ENCODE measurements around the gene FAM3C.
"Not testable (repeated sequence)": the region's sequence is repeated elsewhere in the genome, so short reads cannot be mapped to it uniquely, and the experiment has no call there.

The FAM3C gene

DNA sequence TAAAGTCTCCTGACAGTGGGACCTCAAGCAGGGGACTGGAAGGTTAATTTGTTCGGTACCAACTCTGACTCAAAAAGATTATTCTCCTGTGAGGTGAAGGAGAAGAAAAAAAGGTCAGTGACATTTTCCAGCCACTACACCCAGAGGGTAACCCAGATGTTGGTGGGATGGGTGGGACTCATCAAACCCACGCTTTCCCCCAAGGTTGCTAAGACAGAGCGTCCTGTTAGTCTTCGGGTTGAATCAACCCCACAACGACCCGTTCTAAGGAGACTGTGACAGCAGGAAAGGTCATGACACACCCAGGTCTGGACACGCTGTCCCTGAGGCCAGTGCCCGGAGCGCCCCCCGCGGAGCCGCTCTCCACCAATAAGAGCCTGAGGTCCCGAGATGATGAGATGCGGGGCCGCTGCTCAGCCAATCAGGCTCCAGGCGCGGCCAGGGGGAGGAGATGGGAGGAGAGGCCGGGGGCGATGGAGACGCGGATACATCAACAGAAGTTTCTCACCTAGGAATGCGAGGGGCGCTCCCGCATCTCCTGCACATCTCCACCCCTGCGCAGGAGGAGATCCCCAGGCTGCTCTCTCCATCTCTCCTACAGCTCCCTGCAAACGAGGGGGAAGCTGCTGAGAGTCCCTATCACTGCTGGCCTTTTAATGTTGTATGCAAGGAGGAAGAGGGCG is 67.5 kb downstream of the FAM3C start, which contains the start of gene WNT16:
Gene WNT16, plus strand, starts transcription at position 493 of the 683 bp plus-strand sequence. CDS start 293 bp downstream, outside the sequence.
- Histone ChIP-seq H3K9me3 (ENCODE audit: control insufficient read depth, low read length) (no peaks in the 10 kb centered on the region), H3K27ac (ENCODE audit: insufficient read depth, low read length, poor library complexity, severe bottlenecking) (no peak within 1 kb of the TSS)

DNA sequence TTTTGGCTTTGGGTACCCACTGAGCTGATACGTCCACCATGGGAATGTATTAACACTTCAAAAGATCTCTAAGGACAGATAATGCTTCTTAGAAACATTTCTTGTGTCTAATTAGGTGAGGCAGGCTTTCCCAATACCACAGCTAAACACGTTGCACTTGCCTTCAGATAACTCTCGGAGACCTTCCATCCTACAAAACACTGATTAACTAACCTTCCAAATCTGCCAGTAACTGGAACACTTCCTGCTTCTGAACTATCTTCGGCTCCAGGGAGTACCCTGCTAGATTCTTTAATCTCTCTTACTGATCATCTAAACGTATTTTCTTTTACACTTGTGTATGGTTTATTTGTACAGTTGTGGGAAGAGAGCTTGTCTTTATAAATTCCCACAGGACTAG is 68.4 kb downstream of the FAM3C start:
- Histone ChIP-seq H3K4me1 (ENCODE audit: control insufficient read depth, insufficient read depth, low read length, poor library complexity, severe bottlenecking) (peaks cover 13% of the 10 kb centered on the region), H3K36me3 (ENCODE audit: control insufficient read depth, insufficient read depth, low read length) (no peaks in the 10 kb centered on the region), H3K9me3 (ENCODE audit: control insufficient read depth, low read length) (no peaks in the 10 kb centered on the region), H3K27ac (ENCODE audit: insufficient read depth, low read length, poor library complexity, severe bottlenecking) (no peak overlapping the region), H3K4me3 (ENCODE audit: insufficient read depth, low read depth, low read length, poor library complexity, severe bottlenecking) (no peak overlapping the region), H3K27me3 (replicated peaks; ENCODE audit: control insufficient read depth, insufficient read depth, low read length, poor library complexity, severe bottlenecking) (peaks cover 8% of the 10 kb centered on the region)
- DNase-seq: no peak

More for the DNA sequence above, 67.5 kb downstream of the FAM3C start, which contains the start of gene WNT16:
- Histone ChIP-seq H3K4me3 (ENCODE audit: insufficient read depth, low read depth, low read length, poor library complexity, severe bottlenecking) (no peak within 1 kb of the TSS), H3K27me3 (replicated peaks; ENCODE audit: control insufficient read depth, insufficient read depth, low read length, poor library complexity, severe bottlenecking) (peaks cover 8% of the 10 kb centered on the region), H3K4me1 (ENCODE audit: control insufficient read depth, insufficient read depth, low read length, poor library complexity, severe bottlenecking) (peaks cover 13% of the 10 kb centered on the region), H3K36me3 (ENCODE audit: control insufficient read depth, insufficient read depth, low read length) (no peaks in the 10 kb centered on the region)
- no peak for DNase-seq

DNA sequence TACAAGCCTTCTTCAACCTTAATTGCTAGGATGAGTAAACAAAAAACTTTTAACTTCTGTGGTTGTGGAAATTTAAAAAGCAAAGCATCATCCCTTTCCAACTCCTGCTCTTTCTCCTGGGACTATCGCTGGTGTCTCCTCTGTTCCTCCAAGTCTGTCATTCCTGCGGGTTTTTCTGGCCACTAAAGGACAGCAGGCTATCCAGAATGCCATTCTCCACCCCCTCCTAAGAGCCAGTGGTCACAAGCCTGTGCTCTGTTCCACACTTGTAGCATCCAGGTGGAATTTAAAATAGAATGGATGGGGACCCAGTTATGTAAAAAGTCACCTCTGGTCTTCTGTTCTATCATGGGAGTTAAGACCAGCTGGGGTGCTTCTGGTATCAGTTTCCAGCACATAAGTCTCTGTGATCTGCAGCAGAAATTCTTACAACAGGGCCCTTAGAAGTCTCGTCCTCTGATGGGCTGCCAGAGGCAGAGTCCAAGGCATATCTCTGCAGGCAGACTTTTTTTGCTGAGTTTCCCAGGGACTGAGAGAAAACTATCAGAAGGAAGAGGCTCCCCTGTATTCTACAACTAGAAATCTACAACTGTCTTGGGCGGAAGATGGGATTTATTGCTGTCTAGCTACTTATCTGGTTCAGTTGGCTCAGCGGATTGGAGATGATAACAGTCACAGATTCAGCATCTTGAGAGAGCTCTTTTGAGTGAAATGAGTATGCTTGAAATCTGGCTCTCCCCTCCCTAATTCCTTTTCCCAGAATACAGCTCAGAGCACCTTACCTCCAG is 72.4 kb downstream of the FAM3C start:
- Histone ChIP-seq H3K27ac (ENCODE audit: insufficient read depth, low read length, poor library complexity, severe bottlenecking) (no peak overlapping the region), H3K27me3 (replicated peaks; ENCODE audit: control insufficient read depth, insufficient read depth, low read length, poor library complexity, severe bottlenecking) (peaks cover 8% of the 10 kb centered on the region), H3K4me1 (ENCODE audit: control insufficient read depth, insufficient read depth, low read length, poor library complexity, severe bottlenecking) (no peaks in the 10 kb centered on the region), H3K36me3 (ENCODE audit: control insufficient read depth, insufficient read depth, low read length) (no peaks in the 10 kb centered on the region), H3K9me3 (ENCODE audit: control insufficient read depth, low read length) (no peaks in the 10 kb centered on the region), H3K4me3 (ENCODE audit: insufficient read depth, low read depth, low read length, poor library complexity, severe bottlenecking) (no peak overlapping the region)
- no peak for DNase-seq

DNA sequence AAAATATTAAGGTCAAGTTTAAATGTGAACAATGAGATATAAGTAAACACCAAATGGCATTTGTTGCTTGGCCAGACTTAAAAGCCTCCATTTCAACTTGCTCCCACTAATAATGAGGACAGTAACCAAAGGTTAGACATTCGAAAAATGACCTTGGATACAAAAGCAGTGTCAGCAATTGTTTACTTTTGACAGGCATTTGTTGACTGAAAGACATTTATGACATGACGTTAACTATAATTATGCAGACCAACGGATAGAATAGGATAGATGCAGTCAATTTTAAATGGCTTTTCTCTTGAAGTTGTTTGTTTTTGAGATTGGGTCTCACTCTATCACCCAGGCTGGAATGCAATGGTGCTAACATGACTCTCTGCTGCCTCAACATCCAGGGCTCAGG is 73.6 kb downstream of the FAM3C start:
- no peak overlapping the region for H3K27ac ChIP-seq (ENCODE audit: insufficient read depth, low read length, poor library complexity, severe bottlenecking)
- no peaks in the 10 kb centered on the region for H3K4me1 ChIP-seq (ENCODE audit: control insufficient read depth, insufficient read depth, low read length, poor library complexity, severe bottlenecking)
- no peaks in the 10 kb centered on the region for H3K9me3 ChIP-seq (ENCODE audit: control insufficient read depth, low read length)
- no peak for DNase-seq
- no peak overlapping the region for H3K4me3 ChIP-seq (ENCODE audit: insufficient read depth, low read depth, low read length, poor library complexity, severe bottlenecking)
- H3K36me3 ChIP-seq (ENCODE audit: control insufficient read depth, insufficient read depth, low read length): no peaks in the 10 kb centered on the region
- H3K27me3 ChIP-seq (replicated peaks; ENCODE audit: control insufficient read depth, insufficient read depth, low read length, poor library complexity, severe bottlenecking): peaks cover 3% of the 10 kb centered on the region

DNA sequence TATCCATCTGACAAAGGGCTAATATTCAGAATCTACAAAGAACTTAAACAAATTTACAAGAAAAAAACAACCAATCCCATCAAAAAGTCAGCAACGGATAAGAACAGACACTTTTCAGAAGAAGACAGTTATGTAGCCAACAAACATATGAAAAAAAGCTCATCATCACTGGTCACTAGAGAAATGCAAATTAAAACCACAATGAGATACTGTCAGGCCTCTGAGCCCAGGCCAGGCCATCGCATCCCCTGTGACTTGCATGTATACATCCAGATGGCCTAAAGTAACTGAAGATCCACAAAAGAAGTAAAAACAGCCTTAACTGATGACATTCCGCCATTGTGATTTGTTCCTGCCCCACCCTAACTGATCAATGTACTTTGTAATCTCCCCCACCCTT is 80.9 kb downstream of the FAM3C start:
- not testable (repeated sequence) for H3K27me3 ChIP-seq (replicated peaks; ENCODE audit: control insufficient read depth, insufficient read depth, low read length, poor library complexity, severe bottlenecking); H3K9me3 ChIP-seq (ENCODE audit: control insufficient read depth, low read length); H3K27ac ChIP-seq (ENCODE audit: insufficient read depth, low read length, poor library complexity, severe bottlenecking); DNase-seq; H3K4me3 ChIP-seq (ENCODE audit: insufficient read depth, low read depth, low read length, poor library complexity, severe bottlenecking); H3K36me3 ChIP-seq (ENCODE audit: control insufficient read depth, insufficient read depth, low read length); H3K4me1 ChIP-seq (ENCODE audit: control insufficient read depth, insufficient read depth, low read length, poor library complexity, severe bottlenecking)

DNA sequence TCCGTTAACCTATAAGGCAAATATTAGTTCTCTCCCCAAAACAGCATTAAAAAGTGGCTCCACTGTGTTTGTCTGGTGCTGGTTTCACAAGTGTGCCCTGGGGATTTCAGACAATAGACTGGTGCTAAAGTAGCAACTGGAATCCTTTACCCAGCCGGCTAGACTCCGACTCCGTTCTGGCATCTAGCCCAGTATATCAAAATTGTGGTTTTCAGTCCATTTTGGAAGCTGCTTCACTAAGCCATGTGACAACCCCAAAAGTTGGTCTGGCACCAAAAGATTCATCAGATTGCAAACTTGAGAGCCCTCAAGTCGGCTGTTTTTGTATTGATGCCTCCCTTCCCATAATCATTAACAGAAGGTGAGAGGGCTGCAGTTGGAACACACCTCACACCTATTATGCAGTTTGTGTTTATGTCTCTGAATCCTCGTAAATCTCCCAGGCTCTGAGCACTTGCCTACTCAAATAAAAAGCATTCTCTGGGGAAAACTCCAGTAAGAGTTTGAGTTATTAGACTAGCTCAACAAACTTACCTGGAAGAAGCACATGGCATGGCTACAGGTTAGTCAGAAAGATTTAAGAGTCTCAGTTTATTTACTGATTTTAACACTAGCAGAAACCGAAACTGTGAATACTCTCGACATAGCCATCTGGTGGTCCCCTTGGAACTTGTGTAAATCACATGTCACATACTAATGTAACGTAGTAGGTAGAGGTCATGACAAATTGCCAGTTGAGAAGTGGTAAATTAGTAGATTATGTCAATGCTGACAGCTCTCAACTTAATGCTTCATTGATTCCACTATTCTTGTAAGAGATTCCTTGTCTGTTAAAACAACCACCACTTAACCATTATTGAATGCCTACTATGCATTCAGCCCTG is 82.1 kb downstream of the FAM3C start:
- no peaks in the 10 kb centered on the region for H3K9me3 ChIP-seq (ENCODE audit: control insufficient read depth, low read length)
- H3K27me3 ChIP-seq (replicated peaks; ENCODE audit: control insufficient read depth, insufficient read depth, low read length, poor library complexity, severe bottlenecking): no peaks in the 10 kb centered on the region
- H3K4me3 ChIP-seq (ENCODE audit: insufficient read depth, low read depth, low read length, poor library complexity, severe bottlenecking): no peak overlapping the region
- DNase-seq: no peak
- no peaks in the 10 kb centered on the region for H3K4me1 ChIP-seq (ENCODE audit: control insufficient read depth, insufficient read depth, low read length, poor library complexity, severe bottlenecking)
- no peaks in the 10 kb centered on the region for H3K36me3 ChIP-seq (ENCODE audit: control insufficient read depth, insufficient read depth, low read length)
- no peak overlapping the region for H3K27ac ChIP-seq (ENCODE audit: insufficient read depth, low read length, poor library complexity, severe bottlenecking)

DNA sequence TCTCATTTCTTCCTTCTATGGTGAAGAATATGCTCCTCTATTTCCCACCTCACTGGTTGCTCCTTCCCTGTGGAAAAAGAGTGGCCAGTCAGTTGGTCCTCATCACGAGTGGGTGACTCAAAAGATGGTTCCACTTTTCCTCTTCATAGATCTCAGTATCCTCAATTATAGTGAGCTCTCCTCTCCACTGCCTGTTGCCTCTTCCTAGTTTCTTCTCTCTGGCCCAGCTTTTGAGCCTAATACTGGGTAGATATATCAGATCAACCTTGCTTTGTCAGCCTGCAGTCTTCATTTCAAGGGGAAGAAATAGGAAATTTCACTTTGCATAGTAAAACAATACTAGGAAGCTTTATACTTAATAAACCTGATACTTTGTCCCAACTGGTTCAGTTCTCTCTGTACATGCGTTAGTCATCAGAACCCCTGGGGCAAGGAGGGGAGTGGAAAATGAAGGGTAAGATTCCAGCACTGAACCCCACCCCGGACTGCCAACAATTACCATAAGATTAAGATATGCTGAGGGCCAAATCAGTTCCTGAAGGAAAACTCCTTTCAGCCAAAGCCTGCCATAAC is 82.8 kb downstream of the FAM3C start:
- Histone ChIP-seq H3K27ac (ENCODE audit: insufficient read depth, low read length, poor library complexity, severe bottlenecking) (no peak overlapping the region), H3K27me3 (replicated peaks; ENCODE audit: control insufficient read depth, insufficient read depth, low read length, poor library complexity, severe bottlenecking) (no peaks in the 10 kb centered on the region), H3K4me1 (ENCODE audit: control insufficient read depth, insufficient read depth, low read length, poor library complexity, severe bottlenecking) (no peaks in the 10 kb centered on the region), H3K9me3 (ENCODE audit: control insufficient read depth, low read length) (no peaks in the 10 kb centered on the region), H3K36me3 (ENCODE audit: control insufficient read depth, insufficient read depth, low read length) (no peaks in the 10 kb centered on the region), H3K4me3 (ENCODE audit: insufficient read depth, low read depth, low read length, poor library complexity, severe bottlenecking) (no peak overlapping the region)
- DNase-seq: no peak

DNA sequence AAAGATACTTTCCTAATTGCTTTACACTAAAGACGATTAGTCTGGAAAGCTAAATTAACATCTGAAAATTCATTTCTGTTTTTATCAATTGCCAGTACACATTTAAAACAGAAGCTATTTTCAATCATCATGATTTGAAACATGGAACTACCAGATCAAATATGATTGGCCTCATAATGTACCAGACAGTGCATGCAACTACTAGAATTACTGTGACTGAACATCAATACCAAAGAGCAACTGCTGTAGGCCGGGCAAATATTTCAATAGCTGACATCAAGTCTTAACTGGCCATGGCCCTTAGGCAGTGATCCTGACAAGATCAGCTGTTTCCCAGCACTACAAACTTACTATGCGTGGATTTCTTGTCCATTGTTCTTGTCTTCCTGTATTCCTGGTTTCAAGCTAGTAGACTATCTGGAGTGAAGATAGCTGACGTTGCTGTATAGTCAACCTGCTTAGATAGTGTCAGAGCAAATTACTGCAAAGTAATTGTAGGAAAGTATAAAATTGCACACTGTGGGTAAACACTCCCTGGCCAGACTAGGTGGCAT is 89.0 kb downstream of the FAM3C start:
- Histone ChIP-seq H3K4me3 (ENCODE audit: insufficient read depth, low read depth, low read length, poor library complexity, severe bottlenecking) (no peak overlapping the region), H3K9me3 (ENCODE audit: control insufficient read depth, low read length) (no peaks in the 10 kb centered on the region), H3K4me1 (ENCODE audit: control insufficient read depth, insufficient read depth, low read length, poor library complexity, severe bottlenecking) (no peaks in the 10 kb centered on the region), H3K36me3 (ENCODE audit: control insufficient read depth, insufficient read depth, low read length) (no peaks in the 10 kb centered on the region), H3K27me3 (replicated peaks; ENCODE audit: control insufficient read depth, insufficient read depth, low read length, poor library complexity, severe bottlenecking) (no peaks in the 10 kb centered on the region), H3K27ac (ENCODE audit: insufficient read depth, low read length, poor library complexity, severe bottlenecking) (no peak overlapping the region)
- no peak for DNase-seq

DNA sequence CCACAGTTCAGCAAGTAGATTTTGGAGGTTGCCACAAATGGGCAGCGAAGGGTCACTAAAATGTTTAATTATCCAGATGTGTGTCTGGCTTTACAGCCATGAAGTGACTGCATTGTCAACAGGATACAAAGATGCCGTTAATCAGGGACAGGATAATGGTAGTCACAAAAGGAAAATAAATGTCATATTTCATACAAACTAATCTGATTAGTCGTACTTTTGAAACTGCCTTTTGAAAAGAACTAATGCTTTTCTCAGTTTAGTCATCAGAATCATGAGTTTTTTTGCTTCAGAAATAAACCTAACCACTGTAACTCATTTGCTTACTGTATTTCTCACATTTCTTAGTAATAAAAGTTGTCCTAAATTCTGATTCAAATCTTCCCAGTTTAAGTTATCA is 89.5 kb downstream of the FAM3C start:
- H3K4me3 ChIP-seq (ENCODE audit: insufficient read depth, low read depth, low read length, poor library complexity, severe bottlenecking): no peak overlapping the region
- H3K27ac ChIP-seq (ENCODE audit: insufficient read depth, low read length, poor library complexity, severe bottlenecking): no peak overlapping the region
- no peaks in the 10 kb centered on the region for H3K27me3 ChIP-seq (replicated peaks; ENCODE audit: control insufficient read depth, insufficient read depth, low read length, poor library complexity, severe bottlenecking)
- DNase-seq: no peak
- no peaks in the 10 kb centered on the region for H3K4me1 ChIP-seq (ENCODE audit: control insufficient read depth, insufficient read depth, low read length, poor library complexity, severe bottlenecking)
- H3K9me3 ChIP-seq (ENCODE audit: control insufficient read depth, low read length): no peaks in the 10 kb centered on the region
- H3K36me3 ChIP-seq (ENCODE audit: control insufficient read depth, insufficient read depth, low read length): no peaks in the 10 kb centered on the region
